H9 (cell line): ENCODE results near the gene RBM19. TPM values are rescaled to one million over a fixed set of nuclear protein-coding genes. Genes with fewer than 3 reads are reported as not detected.

Source experiments
- DNase-seq: peaks from one replicate; pipeline ENCODE4 v3.0.0-alpha.2; 2017
- H2AFZ ChIP-seq: one replicate; pipeline ENCODE4 v1.6.1; 2013; ENCODE audit warnings: mild to moderate bottlenecking, low read length, control low read depth, moderate library complexity
- H2AK5ac ChIP-seq: 2 replicates; pipeline ENCODE4 v1.6.1; 2013; ENCODE audit warnings: low read length, control low read depth, mixed read lengths; ENCODE audit not compliant: insufficient read length
- H2BK120ac ChIP-seq: one replicate; pipeline ENCODE4 v1.6.1; 2013; ENCODE audit warnings: low read depth, mild to moderate bottlenecking, low read length, control low read depth, inconsistent platforms; ENCODE audit not compliant: poor library complexity, severe bottlenecking
- H2BK12ac ChIP-seq: 2 replicates; pipeline ENCODE4 v1.6.1; 2013; ENCODE audit warnings: low read length, control low read depth, mixed read lengths, low read depth; ENCODE audit not compliant: insufficient read length
- H2BK15ac ChIP-seq: 2 replicates; pipeline ENCODE4 v1.6.1; 2013; ENCODE audit warnings: low read depth, low read length, control low read depth
- H2BK20ac ChIP-seq: one replicate; pipeline ENCODE4 v1.6.1; 2013; ENCODE audit warnings: low read depth, mild to moderate bottlenecking, low read length, control low read depth, inconsistent platforms; ENCODE audit not compliant: poor library complexity, severe bottlenecking
- H2BK5ac ChIP-seq: 2 replicates; pipeline ENCODE4 v1.6.1; 2013; ENCODE audit warnings: low read length, control low read depth, mixed read lengths; ENCODE audit not compliant: insufficient read length
- H3K14ac ChIP-seq: 2 replicates; pipeline ENCODE4 v1.6.1; 2013; ENCODE audit warnings: low read length, control low read depth; ENCODE audit not compliant: insufficient read depth
- H3K18ac ChIP-seq: 2 replicates; pipeline ENCODE4 v1.6.1; 2013; ENCODE audit warnings: low read depth, mild to moderate bottlenecking, mixed read lengths, low read length, control low read depth; ENCODE audit not compliant: insufficient read length
- H3K23ac ChIP-seq: 2 replicates; pipeline ENCODE4 v1.6.1; 2013; ENCODE audit warnings: low read length, control low read depth, mixed read lengths, low read depth; ENCODE audit not compliant: insufficient read length
- H3K23me2 ChIP-seq: 2 replicates; pipeline ENCODE4 v1.6.1; 2013; ENCODE audit warnings: low read depth, mild to moderate bottlenecking, mixed read lengths, low read length, control low read depth; ENCODE audit not compliant: insufficient read length, poor library complexity, severe bottlenecking
- H3K27ac ChIP-seq: 2 replicates; pipeline ENCODE4 v1.5.1; 2013; ENCODE audit warnings: low read length, control low read depth, mixed read lengths, low read depth; ENCODE audit not compliant: insufficient read length
- H3K27me3 ChIP-seq: 2 replicates; pipeline ENCODE4 v1.6.1; 2013; ENCODE audit warnings: low read length, control low read depth, inconsistent platforms; ENCODE audit not compliant: insufficient read depth
- H3K4ac ChIP-seq: 2 replicates; pipeline ENCODE4 v1.6.1; 2013; ENCODE audit warnings: low read depth, mild to moderate bottlenecking, control low read depth, inconsistent platforms, low read length, moderate library complexity
- H3K4me1 ChIP-seq: 2 replicates; pipeline ENCODE4 v1.6.1; 2013; ENCODE audit warnings: low read length, control low read depth, inconsistent platforms; ENCODE audit not compliant: insufficient read depth
- H3K4me2 ChIP-seq: 2 replicates; pipeline ENCODE4 v1.6.1; 2013; ENCODE audit warnings: low read length, control low read depth, mixed read lengths; ENCODE audit not compliant: insufficient read length, insufficient read depth
- H3K56ac ChIP-seq: 2 replicates; pipeline ENCODE4 v1.6.1; 2013; ENCODE audit warnings: low read depth, mild to moderate bottlenecking, mixed read lengths, low read length, control low read depth; ENCODE audit not compliant: insufficient read length
- H3K79me1 ChIP-seq: 2 replicates; pipeline ENCODE4 v1.6.1; 2013; ENCODE audit warnings: low read depth, mild to moderate bottlenecking, moderate library complexity, low read length, control low read depth, inconsistent platforms; ENCODE audit not compliant: insufficient read depth, poor library complexity, severe bottlenecking
- H3K79me2 ChIP-seq: 2 replicates; pipeline ENCODE4 v1.6.1; 2013; ENCODE audit warnings: low read length, control low read depth, inconsistent platforms; ENCODE audit not compliant: insufficient read depth
- H3K9ac ChIP-seq: 2 replicates; pipeline ENCODE4 v1.6.1; 2013; ENCODE audit warnings: low read length, control low read depth, mixed read lengths; ENCODE audit not compliant: insufficient read length; ENCODE audit errors: extremely low read depth
- H3K9me3 ChIP-seq: one replicate; pipeline ENCODE4 v1.6.1; 2013; ENCODE audit warnings: low read depth, low read length, inconsistent platforms; ENCODE audit not compliant: control insufficient read depth
- H3T11ph ChIP-seq: one replicate; pipeline ENCODE4 v1.6.1; 2013; ENCODE audit warnings: mild to moderate bottlenecking, low read length, control low read depth, inconsistent platforms
- H4K20me1 ChIP-seq: one replicate; pipeline ENCODE4 v1.6.1; 2013; ENCODE audit not compliant: control insufficient read depth, insufficient read length, insufficient read depth
- H4K5ac ChIP-seq: 2 replicates; pipeline ENCODE4 v1.6.1; 2013; ENCODE audit warnings: low read depth, mild to moderate bottlenecking, mixed read lengths, low read length, control low read depth; ENCODE audit not compliant: insufficient read length
- H4K8ac ChIP-seq: replicated peaks from 2 replicates; pipeline ENCODE4 v1.6.1; 2013; ENCODE audit warnings: low read length, control low read depth, mixed read lengths, low read depth; ENCODE audit not compliant: insufficient read length
- H4K91ac ChIP-seq: 2 replicates; pipeline ENCODE4 v1.6.1; 2013; ENCODE audit warnings: low read depth, mild to moderate bottlenecking, moderate library complexity, mixed read lengths, low read length, control low read depth; ENCODE audit not compliant: insufficient read length
- H3K27ac Mint-ChIP-seq, 3 experiments: 2 replicates in 2 of 3; 3 replicates in 1 of 3; pipeline ENCODE4 v1.8.0; 2020 to 2021; ENCODE audit warnings: mixed read lengths in 3 of 3, mild to moderate bottlenecking in 1 of 3, moderate library complexity in 1 of 3
- H3K27me3 Mint-ChIP-seq: 2 replicates; pipeline ENCODE4 v1.8.0; 2021; ENCODE audit warnings: low read depth, mild to moderate bottlenecking, moderate library complexity, mixed read lengths
- H3K36me3 Mint-ChIP-seq, 3 experiments: 2 replicates in 2 of 3; 3 replicates in 1 of 3; pipeline ENCODE4 v1.8.0; 2020 to 2021; ENCODE audit warnings: low read depth in 3 of 3, mixed read lengths in 3 of 3; ENCODE audit not compliant: insufficient read depth in 1 of 3
- H3K4me1 Mint-ChIP-seq, 2 experiments: 2 replicates each; pipeline ENCODE4 v1.8.0; 2020; ENCODE audit warnings: mixed read lengths in 2 of 2
- H3K4me3 Mint-ChIP-seq, 2 experiments: 2 replicates in 1 of 2; 3 replicates in 1 of 2; pipeline ENCODE4 v1.8.0; 2020 to 2021; ENCODE audit warnings: mild to moderate bottlenecking in 2 of 2, mixed read lengths in 2 of 2, moderate library complexity in 1 of 2
- H3K9me3 Mint-ChIP-seq, 2 experiments: 2 replicates in 1 of 2; 3 replicates in 1 of 2; pipeline ENCODE4 v1.8.0; 2020; ENCODE audit warnings: mild to moderate bottlenecking in 2 of 2, mixed read lengths in 2 of 2, moderate library complexity in 1 of 2
- WGBS: extraction: QIAGEN DNeasy Blood & Tissue Kit; methylation state at CpG from one replicate; pipeline ENCODE4 v1.1.7; 2013; ENCODE audit warnings: missing lambda C conversion rate, low lambda C conversion rate, mixed read lengths; ENCODE audit not compliant: insufficient read length; ENCODE audit errors: extremely low coverage; 5-methylcytosine and 5-hydroxymethylcytosine counted together
- total RNA-seq: library from RNA; stranded (reverse); gene quantifications from 2 replicates; pipeline ENCODE4 v1.2.1, GENCODE V29; 2021
- TF ChIP-seq, protein P1 (sequence below): fragments of 200-600 bp; sonication (generic); conservative IDR thresholded peaks from 3 replicates; pipeline ENCODE4 v1.8.0; 2021; ENCODE audit warnings: antibody characterized with exemption, mild to moderate bottlenecking

Gene RBM19
- total RNA-seq, 1 experiment from 2014 or later, result 32.2 TPM

DNA sequence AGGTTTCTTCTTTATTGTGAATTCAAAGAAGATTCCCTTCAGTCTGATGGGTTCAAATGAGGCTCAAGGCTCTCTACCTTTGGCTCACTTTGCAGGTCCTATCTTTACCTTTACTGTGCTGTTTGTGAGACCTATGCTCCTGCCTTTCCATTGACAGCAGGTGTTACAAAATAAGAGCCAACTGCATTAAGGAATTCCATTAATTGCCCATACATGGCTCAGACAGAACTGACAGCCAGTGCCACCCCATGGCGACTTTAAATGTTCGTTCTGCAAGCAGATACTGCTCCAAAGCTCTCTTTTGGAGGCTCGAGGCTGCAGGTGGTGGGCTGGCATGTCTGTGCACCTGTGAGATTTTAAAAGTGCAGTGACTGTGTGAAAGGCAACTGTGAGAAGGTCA is 44.7 kb downstream of the RBM19 start:
- Histone ChIP-seq H3K18ac (no peak overlapping the region), H2BK5ac (no peak overlapping the region), H4K5ac (no peak overlapping the region), H2BK12ac (no peak overlapping the region), H3K9me3 (no peaks in the 10 kb centered on the region), H3K4ac (no peak overlapping the region), H2AK5ac (no peak overlapping the region), H3K79me2 (no peaks in the 10 kb centered on the region), H4K8ac (no peak overlapping the region), H2AFZ (no peak overlapping the region), H2BK15ac (no peak overlapping the region), H3K14ac (no peak overlapping the region), H4K91ac (no peak overlapping the region), H3K27ac (no peak overlapping the region), H2BK120ac (no peak overlapping the region), H3K27me3 (no peaks in the 10 kb centered on the region), H2BK20ac (no peak overlapping the region), H3K79me1 (no peaks in the 10 kb centered on the region), H3K9ac (no peak overlapping the region), H3K4me1 (no peaks in the 10 kb centered on the region), H3K4me2 (no peak overlapping the region), H4K20me1 (no peaks in the 10 kb centered on the region), H3K23ac (no peak overlapping the region), H3K56ac (no peak overlapping the region), H3K23me2 (no peaks in the 10 kb centered on the region), H3T11ph (no peak overlapping the region)
- no peaks in the 10 kb centered on the region for H3K9me3 Mint-ChIP-seq
- WGBS, result no CpG with 5 or more reads among the region's 3 CpGs
- H3K27ac Mint-ChIP-seq, result no peak overlapping the region
- no peaks in the 10 kb centered on the region for H3K27me3 Mint-ChIP-seq
- no peak overlapping the region for H3K4me3 Mint-ChIP-seq
- TF ChIP-seq, protein P1, sequence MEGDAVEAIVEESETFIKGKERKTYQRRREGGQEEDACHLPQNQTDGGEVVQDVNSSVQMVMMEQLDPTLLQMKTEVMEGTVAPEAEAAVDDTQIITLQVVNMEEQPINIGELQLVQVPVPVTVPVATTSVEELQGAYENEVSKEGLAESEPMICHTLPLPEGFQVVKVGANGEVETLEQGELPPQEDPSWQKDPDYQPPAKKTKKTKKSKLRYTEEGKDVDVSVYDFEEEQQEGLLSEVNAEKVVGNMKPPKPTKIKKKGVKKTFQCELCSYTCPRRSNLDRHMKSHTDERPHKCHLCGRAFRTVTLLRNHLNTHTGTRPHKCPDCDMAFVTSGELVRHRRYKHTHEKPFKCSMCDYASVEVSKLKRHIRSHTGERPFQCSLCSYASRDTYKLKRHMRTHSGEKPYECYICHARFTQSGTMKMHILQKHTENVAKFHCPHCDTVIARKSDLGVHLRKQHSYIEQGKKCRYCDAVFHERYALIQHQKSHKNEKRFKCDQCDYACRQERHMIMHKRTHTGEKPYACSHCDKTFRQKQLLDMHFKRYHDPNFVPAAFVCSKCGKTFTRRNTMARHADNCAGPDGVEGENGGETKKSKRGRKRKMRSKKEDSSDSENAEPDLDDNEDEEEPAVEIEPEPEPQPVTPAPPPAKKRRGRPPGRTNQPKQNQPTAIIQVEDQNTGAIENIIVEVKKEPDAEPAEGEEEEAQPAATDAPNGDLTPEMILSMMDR, result no peak
- DNase-seq, result no peak
- peaks cover 25 to 59% (median 38%) of the 10 kb centered on the region in 3 experiments; a peak in 6 of 7 replicates for H3K36me3 Mint-ChIP-seq
- peaks cover 0 to under 1% of the 10 kb centered on the region in 2 experiments; a peak in 1 of 4 replicates for H3K4me1 Mint-ChIP-seq
